ENCODE results near the gene WBP4.
"Not testable (repeated sequence)": the region's sequence is repeated elsewhere in the genome, so short reads cannot be mapped to it uniquely, and the experiment has no call there.

Gene WBP4

DNA sequence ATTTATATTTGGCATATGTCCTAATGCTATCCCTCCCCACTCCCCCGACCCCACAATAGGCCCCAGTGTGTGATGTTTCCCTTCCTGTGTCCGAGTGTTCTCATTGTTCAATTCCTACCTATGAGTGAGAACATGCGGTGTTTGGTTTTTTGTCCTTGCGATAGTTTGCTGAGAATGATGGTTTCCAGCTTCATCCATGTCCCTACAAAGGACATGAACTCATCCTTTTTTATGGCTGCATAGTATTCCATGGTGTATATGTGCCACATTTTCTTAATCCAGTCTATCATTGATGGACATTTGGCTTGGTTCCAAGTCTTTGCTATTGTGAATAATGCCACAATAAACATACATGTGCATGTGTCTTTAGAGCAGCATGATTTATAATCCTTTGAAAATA lies 18.9 kb upstream of the WBP4 start:
- not testable (repeated sequence) for DNase-seq

DNA sequence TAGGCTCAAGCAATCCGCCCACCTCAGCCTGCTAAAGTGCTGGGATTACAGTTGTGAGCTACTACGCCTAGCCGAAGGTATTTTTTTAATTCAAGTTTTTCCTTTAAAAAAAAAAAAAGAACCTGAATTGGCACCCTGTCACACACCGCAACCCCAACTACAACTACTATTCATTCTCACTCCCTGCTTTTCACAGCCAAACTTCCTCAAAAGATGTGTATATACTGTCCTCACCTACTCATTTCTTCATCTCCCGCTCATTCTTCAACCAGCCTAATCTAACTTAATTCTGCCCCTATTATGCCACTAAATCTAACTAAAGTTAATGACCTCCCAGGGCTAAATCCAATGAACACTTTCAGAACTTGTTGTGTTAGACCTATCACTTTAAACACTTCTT lies 12.7 kb upstream of the WBP4 start:
- no peak for DNase-seq

DNA sequence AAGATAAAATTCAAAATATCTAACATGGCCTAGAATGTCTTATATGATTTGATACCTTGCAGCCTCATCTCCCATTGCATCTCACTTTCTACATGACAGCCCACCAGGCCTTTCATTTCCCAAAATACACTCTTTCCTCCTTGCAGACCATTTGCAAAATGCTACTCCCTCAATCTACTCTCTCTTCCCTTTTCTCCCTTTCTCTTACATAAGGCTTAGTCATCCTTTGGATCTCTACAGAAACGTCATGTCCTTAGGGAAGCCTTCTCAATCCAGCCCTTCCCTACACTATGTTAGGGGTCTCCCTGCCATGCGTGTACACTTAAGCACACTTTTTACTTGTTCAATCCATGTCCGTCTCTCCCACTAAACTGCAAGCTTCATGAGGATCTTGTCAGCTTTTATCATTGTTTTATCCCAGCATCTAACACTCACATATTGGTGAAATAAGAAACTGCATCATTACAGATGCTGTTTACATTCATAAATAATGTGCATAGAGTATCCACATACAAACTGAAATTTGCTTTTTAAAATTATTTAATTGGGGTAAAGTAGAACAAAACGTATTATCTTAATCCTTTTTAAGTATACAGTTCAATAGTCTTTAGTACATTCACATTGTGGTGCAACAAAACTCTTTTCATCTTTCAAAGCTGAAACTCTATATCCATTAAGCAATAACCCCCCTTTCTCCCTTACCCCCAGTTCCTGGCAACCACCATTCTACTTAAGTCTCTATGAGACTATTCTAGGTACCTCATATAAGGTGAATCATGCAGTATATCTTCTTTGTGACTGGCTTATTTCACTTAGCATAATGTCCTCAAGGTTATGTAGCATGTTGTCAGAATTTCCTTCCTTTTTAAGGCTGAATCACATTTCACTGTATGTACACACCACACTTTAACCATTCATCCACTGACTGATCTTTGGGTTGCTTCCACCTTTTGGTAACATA lies 11.5 kb upstream of the WBP4 start:
- DNase-seq = no peak

DNA sequence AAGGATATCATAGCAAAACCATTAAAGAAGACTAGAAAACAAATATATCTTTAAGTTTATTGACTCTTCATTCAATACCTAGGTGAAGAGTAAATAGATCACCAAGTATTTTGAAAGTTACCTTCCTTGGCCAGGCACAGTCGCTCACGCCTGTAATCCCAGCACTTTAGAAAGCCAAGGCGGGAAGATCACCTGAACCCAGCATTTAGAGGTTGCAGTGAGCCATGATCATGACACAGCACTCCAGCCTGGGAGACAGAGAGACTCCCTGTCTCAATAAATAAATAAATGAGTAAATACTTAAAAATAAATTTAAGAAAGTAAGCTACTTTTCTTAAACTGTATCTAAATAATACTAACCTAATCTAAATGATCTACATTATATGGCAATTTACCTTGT lies 8.9 kb upstream of the WBP4 start:
- no peak for DNase-seq

DNA sequence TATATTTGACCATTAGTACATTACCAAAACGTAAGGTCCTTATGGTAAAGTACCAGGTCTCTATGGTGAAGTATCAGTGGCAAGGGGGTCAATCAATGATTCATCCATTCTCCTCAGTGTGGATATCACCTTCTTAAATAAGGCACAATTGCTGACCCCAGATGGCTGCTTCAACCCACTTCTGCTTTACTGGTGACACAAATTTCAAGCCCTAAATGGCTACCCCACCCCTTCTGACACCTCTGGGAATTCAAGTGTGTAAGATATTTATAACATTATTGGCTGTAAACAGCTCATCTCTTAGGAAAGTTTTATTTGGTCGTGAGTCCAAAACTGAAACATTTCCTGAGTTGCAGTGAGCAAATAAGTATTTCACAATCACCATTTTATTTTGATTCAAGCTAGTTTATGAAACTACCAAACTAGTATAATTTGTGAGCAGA lies 7.9 kb upstream of the WBP4 start:
- DNase-seq = no peak

DNA sequence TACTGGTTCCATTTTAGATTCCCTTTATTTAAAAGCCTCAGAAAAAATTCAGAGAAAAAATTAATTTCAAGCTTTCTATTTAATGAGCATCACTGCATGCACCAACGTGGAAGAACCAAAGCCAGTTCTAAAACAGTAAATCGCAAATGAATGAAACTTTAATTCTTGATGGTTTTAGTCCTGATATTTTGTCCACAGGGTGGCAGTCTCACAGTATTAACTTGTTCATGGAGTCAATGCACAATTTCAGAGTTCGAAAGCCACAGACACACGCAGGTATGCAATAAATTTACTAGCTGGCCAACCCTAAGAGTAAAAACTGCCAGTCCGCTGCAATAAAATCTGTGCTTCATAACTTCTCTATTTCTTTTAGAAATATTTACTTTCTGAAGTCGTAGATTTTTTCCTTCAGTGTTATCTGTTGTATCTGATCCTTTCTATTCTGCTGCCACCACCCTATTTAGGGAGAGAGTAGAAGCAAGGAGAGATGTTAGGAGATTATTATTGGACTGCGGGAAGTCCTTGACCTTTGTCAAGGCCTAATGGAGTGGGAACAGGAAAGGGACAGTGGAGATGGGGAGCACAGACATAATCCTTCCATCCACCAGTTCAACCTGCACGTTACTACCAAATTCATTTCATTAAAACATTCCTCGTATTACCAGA lies 7.0 kb upstream of the WBP4 start:
- DNase-seq = no peak

DNA sequence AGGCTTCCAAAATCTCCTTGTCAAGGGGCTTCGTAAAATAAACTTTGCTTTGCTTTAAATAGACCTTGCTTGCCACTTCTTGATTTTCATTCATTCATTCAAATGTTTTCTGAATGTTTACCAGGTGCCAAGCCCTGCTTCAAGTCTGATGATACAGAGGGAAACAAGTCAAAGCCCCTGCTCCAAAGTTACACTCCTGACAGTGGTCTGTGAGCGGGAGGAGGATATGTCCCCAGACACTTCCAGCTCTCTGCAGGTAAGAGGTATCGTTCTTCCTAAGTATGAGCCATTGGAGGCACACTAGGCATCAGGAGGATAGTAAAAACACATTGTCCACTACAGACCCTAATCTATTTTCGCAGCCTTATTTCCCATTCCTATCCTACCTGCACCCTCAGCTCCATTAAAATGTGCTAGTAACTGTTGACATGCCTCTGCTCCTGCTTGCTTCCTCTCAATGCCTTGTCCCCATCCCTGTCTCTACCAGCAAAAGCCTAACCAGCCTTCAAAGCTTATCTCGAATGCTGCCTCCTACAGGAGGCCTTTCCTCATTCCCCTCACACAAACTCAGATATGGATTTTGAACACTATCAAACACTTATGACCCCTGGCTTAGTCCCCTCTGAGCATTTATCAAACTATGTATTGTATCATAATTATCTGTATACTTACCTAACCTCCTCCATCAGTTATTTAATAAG lies 6.2 kb upstream of the WBP4 start:
- no peak for DNase-seq

DNA sequence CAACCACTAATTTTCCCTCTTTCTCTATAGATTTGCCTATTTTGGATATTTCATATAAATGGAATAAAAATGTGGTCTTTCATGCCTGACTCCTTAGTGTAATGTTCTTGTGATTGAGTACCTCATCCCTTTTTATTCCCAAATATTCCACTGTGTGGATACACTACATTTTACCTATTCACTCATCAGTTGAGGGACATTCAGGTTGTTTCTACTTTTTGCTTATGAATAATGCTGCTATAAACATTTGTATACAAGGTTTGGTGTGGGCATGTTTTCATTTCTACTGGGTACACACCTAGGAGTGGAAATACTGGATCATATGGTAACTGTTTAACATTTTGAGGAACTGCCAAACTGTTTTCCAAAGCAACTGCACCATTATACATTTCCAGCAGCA lies 5.1 kb upstream of the WBP4 start:
- DNase-seq = no peak

DNA sequence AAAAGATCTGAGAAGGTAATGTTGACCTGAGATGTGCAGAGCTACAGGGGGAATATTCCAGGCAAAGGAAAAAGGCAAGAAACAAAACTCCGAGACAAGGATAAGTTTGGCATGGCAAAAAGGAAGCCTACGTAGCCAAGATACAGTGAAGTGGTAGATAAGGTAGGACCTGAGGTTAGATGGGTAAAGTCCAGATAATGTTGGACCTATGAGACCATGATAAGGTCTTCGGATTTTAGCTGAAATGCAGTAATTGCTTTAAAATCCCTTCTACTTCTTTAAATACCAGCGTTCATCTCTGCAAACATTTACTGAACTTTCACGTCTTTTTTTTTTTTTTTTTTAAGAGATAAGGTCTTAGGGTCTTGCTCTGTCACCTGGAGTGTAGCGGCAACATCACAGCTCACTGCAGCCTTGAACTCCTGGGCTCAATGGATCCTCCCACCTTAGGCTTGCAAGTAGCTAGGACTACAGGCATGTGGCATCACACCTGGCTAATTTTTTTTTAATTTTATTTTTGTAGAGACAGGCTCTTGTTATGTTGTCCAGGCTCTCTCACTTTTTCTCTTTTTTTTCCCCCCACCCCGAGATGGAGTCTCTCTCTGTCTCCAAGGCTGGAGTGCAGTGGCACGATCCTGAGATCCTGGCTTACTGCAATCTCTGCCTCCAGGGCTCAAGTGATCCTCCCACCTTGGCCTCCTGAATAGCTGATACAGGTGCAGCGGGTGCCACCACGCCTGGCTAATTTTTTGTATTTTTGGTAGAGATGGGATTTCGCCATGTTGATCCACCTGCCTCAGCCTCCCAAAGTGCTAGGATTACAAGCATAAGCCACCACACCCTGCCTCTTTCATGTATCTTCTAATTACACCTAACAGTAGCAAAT lies 4.2 kb upstream of the WBP4 start:
- DNase-seq = no peak

DNA sequence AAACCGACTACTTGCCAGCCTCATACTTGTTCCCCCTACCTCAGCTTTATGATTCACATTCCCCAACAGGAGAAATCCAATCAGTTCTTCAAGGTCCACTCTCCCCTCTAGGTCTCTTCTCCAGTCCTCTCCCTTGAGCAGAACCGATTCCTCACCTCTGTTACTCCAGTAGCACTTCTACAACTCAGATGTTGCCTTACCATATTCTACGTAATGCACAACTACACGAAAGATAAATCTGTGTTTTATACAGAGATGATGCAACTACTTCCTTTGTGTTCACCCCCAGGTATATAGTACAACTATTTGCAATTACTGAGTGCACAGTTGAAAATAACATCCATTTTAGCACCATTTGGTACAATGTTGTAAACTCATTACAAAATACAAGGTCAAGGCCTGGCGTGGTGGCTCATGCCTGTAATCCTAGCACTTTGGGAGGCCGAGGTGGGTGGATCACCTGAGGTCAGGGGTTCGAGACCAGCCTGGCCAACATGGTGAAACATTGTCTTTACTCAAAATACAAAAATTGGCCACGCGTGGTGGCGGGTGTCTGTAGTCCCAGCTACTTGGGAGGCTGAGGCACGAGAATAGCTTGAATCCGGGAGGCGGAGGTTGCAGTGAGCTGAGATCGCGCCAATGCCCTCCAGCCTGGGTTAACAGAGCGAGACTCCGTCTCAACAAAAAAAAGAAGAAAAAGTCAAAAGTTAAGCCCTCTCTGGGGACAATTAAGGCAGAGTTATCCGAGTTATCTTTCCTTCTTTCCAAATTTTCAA lies 2.8 kb upstream of the WBP4 start:
- no peak for DNase-seq

DNA sequence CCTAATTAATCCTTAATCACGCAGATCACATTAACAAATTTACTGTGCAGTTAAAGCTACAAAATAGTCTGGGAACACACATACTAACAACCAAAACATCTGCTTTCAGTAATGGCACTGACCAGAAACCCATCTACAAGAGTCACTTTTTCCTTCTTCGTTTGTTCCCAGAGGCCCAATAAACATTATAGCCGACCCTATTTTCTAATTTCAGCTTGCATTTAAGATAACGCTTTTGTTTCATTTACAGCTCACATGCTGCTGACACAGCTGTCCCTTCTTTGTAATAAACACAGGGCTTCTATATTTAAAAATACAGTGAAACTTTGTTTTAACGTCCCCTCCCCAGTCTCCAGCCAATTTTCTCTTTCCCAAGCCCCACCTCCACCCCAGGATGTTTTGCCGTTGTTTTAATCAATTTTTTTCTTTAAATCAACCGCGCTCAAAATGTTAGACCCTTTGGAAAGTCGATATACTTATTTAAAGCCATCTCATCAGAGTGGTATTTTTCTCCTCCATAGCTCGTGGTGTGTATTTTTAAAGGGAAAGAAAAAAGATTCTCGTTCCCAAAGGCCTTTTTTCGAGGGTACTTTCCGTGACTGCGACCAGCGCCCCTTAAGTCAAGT lies 1.7 kb upstream of the WBP4 start:
- no peak for DNase-seq

DNA sequence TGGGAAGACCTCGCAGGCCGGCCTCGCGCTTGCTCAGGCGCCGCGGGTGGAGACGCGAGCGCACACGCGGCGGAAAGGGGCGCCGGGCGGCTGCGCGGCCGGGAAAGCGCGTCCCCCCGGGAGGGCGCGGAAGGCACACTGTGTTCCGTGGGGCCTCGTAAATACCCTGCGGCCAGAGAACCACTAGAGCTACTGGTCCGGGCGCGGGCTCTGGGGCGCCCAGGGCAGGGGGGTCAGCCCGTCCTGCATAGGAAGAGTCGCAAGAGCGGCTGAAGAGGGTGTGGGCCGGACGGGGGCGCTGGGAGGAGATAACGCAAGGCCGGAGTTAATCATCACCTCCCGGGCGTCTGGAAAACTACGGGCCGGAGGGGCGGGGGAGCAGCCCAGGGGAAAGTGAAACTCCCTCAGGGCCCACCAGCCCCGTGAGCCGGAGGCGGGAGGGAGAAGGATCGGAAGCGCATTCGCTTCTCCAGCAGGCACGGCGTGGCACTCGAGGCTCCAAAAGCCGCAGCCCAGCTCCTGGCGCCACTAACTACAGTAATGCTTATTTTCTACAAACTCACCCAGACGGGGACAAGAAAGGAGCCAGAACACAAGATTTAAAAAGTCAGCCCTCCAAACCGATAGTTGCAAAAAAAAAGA lies 1.1 kb upstream of the WBP4 start:
- DNase-seq = peak; percentile 97

DNA sequence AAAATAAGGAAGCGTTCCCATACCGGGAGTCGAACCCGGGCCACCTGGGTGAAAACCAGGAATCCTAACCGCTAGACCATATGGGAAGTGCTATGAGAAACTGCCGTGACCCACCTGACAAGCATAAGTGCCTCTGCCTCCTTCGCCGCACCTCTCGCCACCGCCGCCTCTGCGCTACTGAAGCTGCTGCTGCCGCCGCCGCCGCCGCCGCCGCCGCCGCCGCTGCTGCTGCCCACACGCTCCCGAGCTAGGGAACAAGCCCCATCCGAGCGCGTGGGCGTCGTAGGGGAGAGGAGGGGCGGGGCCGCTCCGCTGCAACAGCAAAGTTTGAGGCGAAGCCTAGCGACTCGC lies 610 bp upstream of the WBP4 start:
- DNase-seq = no peak

DNA sequence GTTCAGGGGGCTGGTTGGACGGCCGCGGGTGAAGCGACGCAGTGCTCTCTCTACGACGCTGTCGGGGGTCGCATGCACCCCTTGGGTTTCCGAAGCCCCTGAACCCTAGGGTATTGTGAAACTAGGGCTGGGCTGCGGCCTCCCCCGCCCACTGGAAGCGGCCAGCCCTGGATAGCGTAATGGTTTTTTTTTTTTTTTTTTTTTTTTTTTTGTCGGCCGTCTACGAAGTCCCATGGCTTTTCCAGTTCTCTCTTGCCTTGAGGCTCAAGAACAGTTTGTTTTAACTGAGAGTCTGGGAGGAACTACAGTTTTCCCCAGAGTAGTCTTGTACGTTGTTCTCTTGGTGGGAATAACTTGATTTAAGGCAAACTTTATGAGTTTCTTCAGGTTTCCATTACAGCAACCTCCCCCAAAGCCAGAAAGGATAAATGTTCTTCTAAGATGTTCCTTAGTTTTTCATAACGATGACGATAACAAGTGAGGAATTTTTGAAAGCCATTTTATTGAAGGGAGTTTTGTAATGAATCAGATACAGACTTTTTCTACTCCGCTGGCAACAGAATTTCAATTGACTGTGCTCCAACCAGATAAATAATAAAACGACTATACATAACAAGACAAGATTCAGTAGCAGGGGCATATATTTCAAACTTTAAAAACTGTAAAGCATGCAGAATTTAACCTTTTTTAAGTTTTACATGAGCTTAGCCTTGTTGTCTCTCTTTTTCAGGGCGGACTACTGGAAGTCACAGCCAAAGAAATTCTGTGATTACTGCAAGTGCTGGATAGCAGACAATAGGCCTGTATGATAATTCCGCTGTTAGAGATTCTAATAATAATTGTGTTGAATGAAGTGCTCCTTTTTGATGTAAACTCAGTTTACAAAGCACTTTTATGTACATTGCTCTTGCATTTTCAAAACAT lies 867 bp downstream of the WBP4 start:
- DNase-seq = peak; percentile 46

DNA sequence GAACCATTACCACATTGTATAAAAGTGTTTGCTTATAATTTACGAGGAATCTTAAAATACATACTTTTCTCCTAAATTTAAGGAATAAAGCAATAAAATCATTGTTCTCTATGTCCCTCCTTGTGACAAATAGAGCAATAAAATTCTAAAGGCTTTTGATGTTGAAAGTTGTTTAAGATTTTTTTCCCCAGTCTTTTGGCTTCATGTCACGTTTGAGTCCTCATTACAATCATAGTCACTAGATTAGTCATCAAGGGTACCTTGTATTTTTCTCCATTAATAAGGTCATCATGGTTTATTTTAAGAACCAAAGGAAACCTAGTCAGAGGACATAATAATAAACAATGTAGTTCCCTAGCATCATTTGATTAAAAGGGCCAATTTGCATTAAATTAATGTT lies 3.2 kb downstream of the WBP4 start:
- DNase-seq = no peak

DNA sequence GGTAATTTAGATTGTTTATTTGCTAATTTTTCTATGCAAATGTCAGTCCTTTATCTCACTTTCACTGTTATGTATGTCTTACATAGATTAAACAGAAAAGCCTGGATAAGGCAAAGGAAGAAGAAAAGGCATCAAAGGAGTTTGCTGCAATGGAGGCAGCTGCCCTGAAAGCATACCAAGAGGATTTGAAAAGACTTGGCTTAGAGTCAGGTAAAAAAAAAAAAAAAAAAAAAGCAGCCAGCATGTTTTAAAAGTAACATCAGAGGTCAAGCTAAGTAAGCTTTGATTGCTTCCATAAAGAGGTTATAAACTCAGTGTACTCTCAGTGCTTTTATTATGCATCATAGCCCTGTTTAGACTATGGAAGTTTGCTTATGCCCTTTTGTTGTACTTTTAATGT lies 3.8 kb downstream of the WBP4 start:
- no peak for DNase-seq

DNA sequence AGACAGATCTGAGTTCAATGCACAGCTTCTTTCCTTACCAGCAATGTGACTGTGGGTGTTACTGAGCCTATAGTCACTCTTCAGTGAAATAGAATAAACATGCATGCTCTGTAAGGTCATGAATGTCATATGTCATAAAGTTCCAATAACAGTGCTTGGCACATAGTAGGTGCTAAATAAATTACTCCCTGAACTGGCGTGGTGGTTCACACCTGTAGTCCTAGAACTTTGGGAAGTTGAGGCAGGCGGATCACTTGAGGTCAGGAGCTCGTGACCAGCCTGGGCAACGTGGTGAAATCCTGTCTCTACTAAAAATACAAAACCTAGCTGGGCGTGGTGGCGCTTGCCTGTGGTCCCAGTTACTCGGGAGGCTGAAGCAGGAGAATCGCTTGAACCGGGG lies 13.2 kb downstream of the WBP4 start:
- DNase-seq = no peak

DNA sequence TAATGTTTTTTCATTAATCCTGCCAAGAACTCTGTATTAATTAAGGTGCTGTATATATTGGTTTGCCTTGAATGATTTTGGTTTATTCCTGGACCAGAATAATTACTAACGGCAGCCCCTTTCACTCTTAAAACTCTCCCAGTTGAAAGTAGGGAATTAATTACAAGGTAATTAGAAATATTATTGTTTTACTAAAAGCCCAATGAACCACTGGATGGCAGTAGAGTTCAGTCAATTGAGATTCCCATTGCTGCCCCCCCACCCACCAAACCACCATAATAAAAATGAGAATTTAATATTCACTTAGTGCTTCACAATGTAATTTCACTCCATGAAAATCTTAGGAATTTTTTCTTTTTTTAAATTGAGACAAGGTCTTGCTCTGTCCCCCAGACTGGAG lies 13.7 kb downstream of the WBP4 start:
- DNase-seq = no peak

DNA sequence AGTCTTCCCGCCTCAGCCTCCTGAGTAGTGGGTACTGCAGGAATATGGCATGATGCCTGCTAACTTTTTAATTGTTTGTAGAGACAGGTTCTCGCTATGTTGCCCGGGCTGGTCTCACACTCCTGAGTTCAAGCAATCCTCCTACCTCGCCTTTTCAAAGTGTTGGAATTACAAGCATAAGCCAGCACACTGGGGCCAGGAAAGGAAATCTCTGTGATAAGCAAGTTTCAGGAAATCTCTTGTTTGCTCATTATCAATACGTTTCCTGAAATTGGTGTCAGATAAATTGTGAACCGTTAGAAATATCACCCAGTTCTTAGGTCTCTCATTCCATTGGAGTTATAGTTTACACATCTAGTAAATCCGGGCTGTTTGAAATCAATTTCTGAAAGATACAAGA lies 14.2 kb downstream of the WBP4 start:
- no peak for DNase-seq
